DOHH2 (cell line): ENCODE results near the gene ARL4D.

Experiments
- H3F3A ChIP-seq: fragments of 200-600 bp; sonication (generic), shearing (Covaris generic); 2 replicates; pipeline ENCODE4 v1.6.0; 2016; ENCODE audit warnings: antibody characterized with exemption, mild to moderate bottlenecking; ENCODE audit not compliant: control insufficient read depth, insufficient read depth
- H3K27ac ChIP-seq: fragments of 200-600 bp; sonication (generic); 2 replicates; pipeline ENCODE4 v1.5.1; 2014; ENCODE audit warnings: low read depth, mild to moderate bottlenecking, low read length, moderate library complexity
- H3K27me3 ChIP-seq: fragments of 200-600 bp; sonication (generic); 2 replicates; pipeline ENCODE4 v1.6.1; 2014; ENCODE audit warnings: mild to moderate bottlenecking, low read length, mixed read lengths; ENCODE audit not compliant: control insufficient read depth
- H3K36me3 ChIP-seq: fragments of 200-600 bp; sonication (generic); 2 replicates; pipeline ENCODE4 v1.6.1; 2014; ENCODE audit warnings: mild to moderate bottlenecking, low read length, moderate library complexity, mixed read lengths; ENCODE audit not compliant: control insufficient read depth
- H3K4me1 ChIP-seq: fragments of 200-600 bp; sonication (generic); 2 replicates; pipeline ENCODE4 v1.6.1; 2014; ENCODE audit warnings: mild to moderate bottlenecking, low read length, mixed read lengths; ENCODE audit not compliant: control insufficient read depth
- H3K4me2 ChIP-seq: fragments of 200-600 bp; sonication (generic); 2 replicates; pipeline ENCODE4 v1.6.0; 2014; ENCODE audit warnings: mild to moderate bottlenecking, low read length, moderate library complexity
- H3K4me3 ChIP-seq: fragments of 200-600 bp; sonication (generic); 2 replicates; pipeline ENCODE4 v1.5.1; 2014; ENCODE audit warnings: mild to moderate bottlenecking, low read length, mixed read lengths
- H3K79me2 ChIP-seq: fragments of 200-600 bp; sonication (generic); 2 replicates; pipeline ENCODE4 v1.6.1; 2014; ENCODE audit warnings: mild to moderate bottlenecking, low read length, mixed read lengths; ENCODE audit not compliant: control insufficient read depth
- H3K9me2 ChIP-seq: fragments of 200-600 bp; sonication (generic); replicated peaks from 2 replicates; pipeline ENCODE4 v1.6.1; 2014; ENCODE audit warnings: mild to moderate bottlenecking, low read length, mixed read lengths; ENCODE audit not compliant: control insufficient read depth
- H3K9me3 ChIP-seq: fragments of 200-600 bp; sonication (generic); 2 replicates; pipeline ENCODE4 v1.6.1; 2014; ENCODE audit warnings: antibody characterized with exemption, low read length, mixed read lengths; ENCODE audit not compliant: control insufficient read depth, insufficient read depth
- H4K20me1 ChIP-seq: fragments of 200-600 bp; sonication (generic); 2 replicates; pipeline ENCODE4 v1.6.0; 2014; ENCODE audit warnings: low read depth, mild to moderate bottlenecking, antibody characterized with exemption, low read length, moderate library complexity; ENCODE audit not compliant: control insufficient read depth, insufficient read depth
- CTCF ChIP-seq: fragments of 200-600 bp; sonication (generic); IDR thresholded peaks from one replicate; pipeline ENCODE4 v1.5.1; 2014; ENCODE audit warnings: antibody characterized with exemption, mild to moderate bottlenecking, low read depth, low read length; ENCODE audit not compliant: poor library complexity, severe bottlenecking
- EZH2phosphoT487 ChIP-seq: fragments of 200-600 bp; sonication (generic); IDR thresholded peaks from 2 replicates; pipeline ENCODE4 v1.6.1; 2017; ENCODE audit warnings: borderline replicate concordance, mild to moderate bottlenecking, antibody characterized with exemption, low read length, moderate library complexity, mixed read lengths

ARL4D gene

GRCh38 chr17:43438626-43439025 is 39.8 kb downstream of the ARL4D start:
- Histone ChIP-seq H3F3A (no peaks in the 10 kb centered on the region), H3K4me3 (no peak overlapping the region), H3K9me3 (no peaks in the 10 kb centered on the region), H3K27me3 (peaks cover 6% of the 10 kb centered on the region; the same call in 1 of the 2 replicates), H3K4me1 (no peaks in the 10 kb centered on the region), H3K27ac (no peak overlapping the region), H4K20me1 (no peaks in the 10 kb centered on the region), H3K4me2 (no peak overlapping the region), H3K9me2 (no peaks in the 10 kb centered on the region), H3K36me3 (no peaks in the 10 kb centered on the region), H3K79me2 (no peaks in the 10 kb centered on the region)
- TF ChIP-seq EZH2phosphoT487 = no peak
- no peak for TF ChIP-seq CTCF

DNA sequence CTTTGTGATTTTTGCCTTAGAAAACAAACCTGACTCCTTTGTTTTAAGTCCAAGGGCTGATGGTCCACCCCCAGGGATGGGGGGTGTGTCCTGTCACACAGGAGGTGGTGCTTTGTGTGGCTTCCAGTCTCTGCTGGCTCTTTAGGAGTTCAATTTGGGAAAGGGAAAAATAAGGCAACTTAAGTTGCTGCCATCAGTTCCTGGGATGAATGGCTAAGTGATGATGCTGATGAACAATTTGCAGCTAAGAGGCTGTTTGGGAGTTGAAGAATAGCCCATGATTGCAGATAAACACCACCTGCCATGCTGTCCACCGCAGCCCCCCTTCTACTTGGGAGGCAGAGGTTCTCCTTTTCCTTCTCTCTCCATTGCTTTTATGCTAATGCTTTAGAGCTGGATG is 40.2 kb downstream of the ARL4D start:
- TF ChIP-seq EZH2phosphoT487 (no peak), CTCF (no peak)
- Histone ChIP-seq H3K27ac (no peak overlapping the region), H3K4me1 (no peaks in the 10 kb centered on the region), H3K4me2 (no peak overlapping the region), H3K36me3 (no peaks in the 10 kb centered on the region), H3K9me2 (no peaks in the 10 kb centered on the region), H3F3A (no peaks in the 10 kb centered on the region), H4K20me1 (no peaks in the 10 kb centered on the region), H3K4me3 (no peak overlapping the region), H3K79me2 (no peaks in the 10 kb centered on the region), H3K27me3 (peaks cover 6% of the 10 kb centered on the region; the same call in 1 of the 2 replicates), H3K9me3 (no peaks in the 10 kb centered on the region)

- TF ChIP-seq EZH2phosphoT487 (no peak), CTCF (no peak)
- Histone ChIP-seq H3K27ac (no peak overlapping the region), H3K4me1 (no peaks in the 10 kb centered on the region), H3K4me3 (no peak overlapping the region), H3K36me3 (no peaks in the 10 kb centered on the region), H3K4me2 (no peak overlapping the region), H3K9me2 (no peaks in the 10 kb centered on the region), H4K20me1 (no peaks in the 10 kb centered on the region), H3K27me3 (0 out of 2 replicates have a peak, but pooled peaks cover 3% of the 10 kb centered on the region), H3F3A (no peaks in the 10 kb centered on the region), H3K79me2 (no peaks in the 10 kb centered on the region), H3K9me3 (no peaks in the 10 kb centered on the region)
These were observed 43.9 kb downstream of the ARL4D start for GRCh38 chr17:43442711-43443110.
